HepG2 (cell line): ENCODE data around the gene RAB17. TPM values are rescaled to one million over a fixed set of nuclear protein-coding genes. Genes with fewer than 3 reads are reported as not detected.

Experiments used
- ATAC-seq: fragments of 200-7000 bp; cut with Tn5 transposase; 3 replicates; pipeline ENCODE4 v1.9.1; 2020; ENCODE audit warnings: mild to moderate bottlenecking, moderate library complexity
- BruUV-seq: library from RNA; stranded (reverse); fragments of 400-500 nt; replicated peaks from 2 replicates; lab custom pipeline; 2021; lab: Mats Ljungman, UMichigan
- CTCF ChIA-PET: fragments of 300-600 bp; formaldehyde crosslinking; extraction: SDS; loops from one replicate; lab custom pipeline; 2021; ENCODE audit warnings: low total read pairs, inconsistent platforms, low intra/inter-chr PET ratio; lab: Yijun Ruan, JAX
- POLR2A ChIA-PET: fragments of 350-600 bp; sonication (Branson Sonifier 250); formaldehyde crosslinking; loops from one replicate; lab custom pipeline; 2020; ENCODE audit warnings: antibody characterized with exemption, inconsistent platforms; lab: Yijun Ruan, JAX
- DNase-seq: peaks from one replicate; pipeline ENCODE4 v3.0.0-alpha.2; 2015; ENCODE audit warnings: low spot score
- FAIRE-seq: peaks from 3 replicates; lab custom pipeline; 2011; peaks lifted over from hg19 to GRCh38; lab: Jason Lieb, UNC
- H2AFZ ChIP-seq: one replicate; pipeline ENCODE4 v1.6.1; 2011; ENCODE audit warnings: low read length, inconsistent platforms
- H3K27ac ChIP-seq: fragments of 300-600 bp; 3 replicates; pipeline ENCODE4 v1.8.0; 2011; ENCODE audit warnings: mixed run types, mild to moderate bottlenecking, mixed read lengths, low read length, inconsistent platforms; ENCODE audit not compliant: insufficient read depth; ENCODE audit errors: extremely low read length
- H3K27me3 ChIP-seq, 2 experiments: fragments of 200-600 bp in 1 of 2; 2 replicates in 1 of 2; 3 replicates in 1 of 2; pipeline versions ENCODE4 v1.6.0 to v1.8.0; 2011; ENCODE audit warnings: low read length in 2 of 2, mild to moderate bottlenecking in 2 of 2, moderate library complexity in 2 of 2, inconsistent platforms in 1 of 2; ENCODE audit not compliant: insufficient read depth in 2 of 2, control insufficient read depth in 1 of 2
- H3K36me3 ChIP-seq, 2 experiments: fragments of 200-600 bp in 1 of 2; replicated peaks in 1 of 2; 2 replicates in 1 of 2; 3 replicates in 1 of 2; pipeline versions ENCODE4 v1.5.1 to v1.8.0; 2011; ENCODE audit warnings: low read length in 2 of 2, inconsistent platforms in 1 of 2; ENCODE audit not compliant: insufficient read depth in 2 of 2, control insufficient read depth in 1 of 2
- H3K4me1 ChIP-seq: 2 replicates; pipeline ENCODE4 v1.5.1; 2012; ENCODE audit warnings: low read length, inconsistent platforms; ENCODE audit not compliant: insufficient read depth
- H3K4me2 ChIP-seq: 2 replicates; pipeline ENCODE4 v1.6.0; 2011; ENCODE audit warnings: low read depth, low read length, inconsistent platforms
- H3K4me3 ChIP-seq, 3 experiments: fragments of 200-600 bp in 1 of 3; sonication (generic), shearing (Covaris generic) in 1 of 3; replicated peaks in 1 of 3; 2 replicates each; pipeline ENCODE4 v1.5.1; 2011 to 2016; ENCODE audit warnings: low read length in 3 of 3, inconsistent platforms in 2 of 3, low read depth in 2 of 3, mild to moderate bottlenecking in 2 of 3, control low read depth in 1 of 3, mixed read lengths in 1 of 3; ENCODE audit not compliant: insufficient read depth in 1 of 3
- H3K79me2 ChIP-seq: one replicate; pipeline ENCODE4 v1.6.1; 2011; ENCODE audit warnings: low read length, inconsistent platforms; ENCODE audit not compliant: insufficient read depth
- H3K9ac ChIP-seq: 2 replicates; pipeline ENCODE4 v1.6.0; 2011; ENCODE audit warnings: mild to moderate bottlenecking, low read depth, low read length, inconsistent platforms; ENCODE audit not compliant: insufficient read depth
- H3K9me3 ChIP-seq: 2 replicates; pipeline ENCODE4 v1.5.1; 2012; ENCODE audit warnings: mild to moderate bottlenecking, low read length
- H4K20me1 ChIP-seq: 2 replicates; pipeline ENCODE4 v1.6.0; 2011; ENCODE audit warnings: inconsistent platforms, mild to moderate bottlenecking, low read length, moderate library complexity; ENCODE audit not compliant: insufficient read depth
- ASH2L ChIP-seq: fragments of 300-600, 200-600 bp; sonication (generic); IDR thresholded peaks from 2 replicates; pipeline ENCODE4 v1.7.0; 2017; ENCODE audit warnings: low read depth, mild to moderate bottlenecking, moderate library complexity, mixed read lengths, low read length; ENCODE audit not compliant: insufficient read length
- CREB1 ChIP-seq, 2 experiments: fragments of 450-650 bp in 1 of 2; IDR thresholded peaks; 2 replicates each; pipeline ENCODE4 v1.6.1; 2016 to 2017; ENCODE audit warnings: control low read depth in 1 of 2, mild to moderate bottlenecking in 1 of 2, missing compliant biosample characterization in 1 of 2, missing genetic modification characterization in 1 of 2
- CREM ChIP-seq, 2 experiments: sonication (generic) in 1 of 2; formaldehyde crosslinking in 1 of 2; IDR thresholded peaks; 2 replicates each; pipeline versions ENCODE4 v1.4.0 to v1.6.1; 2016 to 2020; ENCODE audit warnings: antibody characterized with exemption in 1 of 2, mild to moderate bottlenecking in 1 of 2, missing genetic modification reagents in 1 of 2
- FOXJ3 ChIP-seq: sonication (generic); formaldehyde crosslinking; IDR thresholded peaks from 2 replicates; pipeline ENCODE4 v1.4.0; 2020; ENCODE audit warnings: missing genetic modification reagents, mild to moderate bottlenecking, borderline replicate concordance
- HNRNPUL1 ChIP-seq: fragments of 200-400 bp; formaldehyde crosslinking; IDR thresholded peaks from 2 replicates; pipeline ENCODE4 v1.6.1; 2017; ENCODE audit warnings: low read depth, mild to moderate bottlenecking, low read length, moderate library complexity
- NFIB ChIP-seq: sonication (generic); formaldehyde crosslinking; IDR thresholded peaks from 2 replicates; pipeline ENCODE4 v1.9.0; 2021; ENCODE audit warnings: missing genetic modification reagents, mild to moderate bottlenecking, borderline replicate concordance
- RFX3 ChIP-seq: IDR thresholded peaks from 2 replicates; pipeline ENCODE4 v1.6.1; 2016; ENCODE audit warnings: missing biosample characterization, missing genetic modification reagents
- SMYD3 ChIP-seq: sonication (generic); formaldehyde crosslinking; IDR thresholded peaks from 2 replicates; pipeline ENCODE4 v1.8.1; 2023; ENCODE audit warnings: mild to moderate bottlenecking, missing genetic modification reagents
- STAT5B ChIP-seq: sonication (generic); formaldehyde crosslinking; IDR thresholded peaks from 2 replicates; pipeline ENCODE4 v1.4.0; 2020; ENCODE audit warnings: missing genetic modification reagents
- TCF7 ChIP-seq: sonication (generic); IDR thresholded peaks from 2 replicates; pipeline ENCODE4 v1.6.1; 2016; ENCODE audit warnings: antibody characterized with exemption, low read depth
- ZNF121 ChIP-seq: sonication (generic); formaldehyde crosslinking; IDR thresholded peaks from 2 replicates; pipeline ENCODE4 v1.5.0; 2020; ENCODE audit warnings: mild to moderate bottlenecking, missing genetic modification reagents
- ZNF180 ChIP-seq: sonication (generic); formaldehyde crosslinking; IDR thresholded peaks from 2 replicates; pipeline ENCODE4 v1.4.0; 2020; ENCODE audit warnings: low read depth, missing genetic modification reagents, borderline replicate concordance
- ZNF251 ChIP-seq: sonication (generic); formaldehyde crosslinking; IDR thresholded peaks from 2 replicates; pipeline ENCODE4 v1.9.0; 2021; ENCODE audit warnings: mild to moderate bottlenecking, missing genetic modification reagents
- ZNF264 ChIP-seq: sonication (generic); formaldehyde crosslinking; IDR thresholded peaks from 2 replicates; pipeline ENCODE4 v1.4.0; 2020; ENCODE audit warnings: missing genetic modification reagents
- ZNF557 ChIP-seq: sonication (generic); formaldehyde crosslinking; IDR thresholded peaks from 2 replicates; pipeline ENCODE4 v1.4.0; 2020; ENCODE audit warnings: missing genetic modification reagents
- ZNF619 ChIP-seq: sonication (generic); formaldehyde crosslinking; IDR thresholded peaks from 2 replicates; pipeline ENCODE4 v1.4.0; 2020; ENCODE audit warnings: mild to moderate bottlenecking, missing genetic modification reagents
- ZNF841 ChIP-seq: sonication (generic); formaldehyde crosslinking; IDR thresholded peaks from 2 replicates; pipeline ENCODE4 v1.8.1; 2023; ENCODE audit warnings: missing genetic modification reagents, borderline replicate concordance
- ZNF891 ChIP-seq: sonication (generic); formaldehyde crosslinking; IDR thresholded peaks from 2 replicates; pipeline ENCODE4 v1.5.0; 2020; ENCODE audit warnings: mild to moderate bottlenecking, missing genetic modification reagents
- WGBS: methylation state at CpG from one replicate; pipeline ENCODE4 v1.1.6; 2017; ENCODE audit warnings: low lambda C conversion rate; 5-methylcytosine and 5-hydroxymethylcytosine counted together
- in situ Hi-C: cut with HindIII; loops from 2 replicates; pipeline ENCODE4 v1.10.0; 2017; ENCODE audit warnings: low pct_unique_long_range_greater_than_20kb; ENCODE audit not compliant: extremely low pct_ligation_motif_present
- intact Hi-C: fragments of 100-400 bp; cut with micrococcal nuclease; formaldehyde crosslinking; loops from one replicate; pipeline ENCODE4 v1.10.0; 2022; ENCODE audit not compliant: unreplicated experiment
- polyA plus RNA-seq, 8 experiments: library from polyadenylated mRNA; depleted of rRNA in 3 of 8; stranded (reverse) in 7 of 8; unstranded in 1 of 8; fragments of >200 nt; fragmentation: Illumina TruSeq in 4 of 8; extraction: Trizol in 4 of 8; gene quantifications; 2 replicates each; pipeline versions ENCODE4 v1.2.1 to v1.2.3, GENCODE V29; 2011 to 2016; ENCODE audit warnings: low read depth in 4 of 8, missing spikeins in 1 of 8, mixed read lengths in 1 of 8; ENCODE audit not compliant: insufficient read depth in 1 of 8
- total RNA-seq, 5 experiments: library from RNA; depleted of rRNA; stranded (reverse); fragments of >200 nt; fragmentation: Illumina TruSeq; extraction: Trizol; gene quantifications; 2 replicates each; pipeline ENCODE4 v1.2.3, GENCODE V29; 2016; ENCODE audit warnings: low read depth in 1 of 5
- TF ChIP-seq, protein P1 (sequence below): sonication (generic); formaldehyde crosslinking; IDR thresholded peaks from 2 replicates; pipeline ENCODE4 v1.5.0; 2020; ENCODE audit warnings: missing genetic modification reagents, mild to moderate bottlenecking, borderline replicate concordance

The RAB17 gene
- total and polyA plus RNA-seq, 2 of the 13 experiments (the other 11 are each of a cell fraction or from before 2014, with no cell fraction given) = 68.0 to 124 TPM

DNA sequence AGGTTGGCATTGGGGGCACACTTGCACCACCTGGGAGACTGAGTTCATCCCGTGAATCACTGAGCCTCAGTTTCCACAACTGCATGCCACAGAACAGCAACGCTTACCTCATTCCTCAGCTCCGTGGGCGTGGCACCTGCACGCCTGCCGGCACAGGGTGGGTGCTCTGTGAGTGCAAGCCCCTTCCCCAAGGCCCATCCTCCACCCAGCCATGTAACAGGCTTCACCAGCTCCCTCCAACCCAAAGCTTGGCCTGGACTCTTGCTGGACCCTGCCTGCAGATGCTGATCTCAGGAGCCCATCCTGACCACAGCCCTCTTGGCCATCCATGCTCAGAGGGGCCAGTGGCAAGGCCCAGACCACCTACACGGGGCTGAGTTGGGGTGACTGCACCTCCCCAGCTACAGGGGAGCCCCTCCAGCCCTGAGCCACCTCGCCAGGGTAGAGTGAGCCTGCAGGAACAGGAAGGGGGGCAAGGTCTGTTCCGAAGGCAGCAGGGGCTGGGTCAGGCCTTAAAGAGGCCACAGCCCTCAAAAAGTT, 22.3 kb downstream of the RAB17 start:
- CTCF ChIA-PET = no interaction called here
- Histone ChIP-seq H4K20me1 (no peaks in the 10 kb centered on the region), H3K27me3 (peaks cover 0 to 29% of the 10 kb centered on the region in 2 experiments; a peak in 4 of 5 replicates), H2AFZ (no peak overlapping the region), H3K4me3 (no peak overlapping the region), H3K4me1 (peaks cover 15% of the 10 kb centered on the region), H3K36me3 (no peaks in the 10 kb centered on the region), H3K9ac (no peak overlapping the region), H3K27ac (no peak overlapping the region), H3K9me3 (no peaks in the 10 kb centered on the region), H3K79me2 (no peaks in the 10 kb centered on the region), H3K4me2 (no peak overlapping the region)
- ATAC-seq (no peak), DNase-seq (no peak), FAIRE-seq (no peak)
- in situ Hi-C loops (no loop called here), intact Hi-C loops (no loop called here)
- TF ChIP-seq CREB1 (IDR thresholded peaks at IDR 0.05) (no peak), CREB1 (CRISPR knock-in tag; IDR thresholded peaks at IDR 0.05) (no peak), ZNF121 (CRISPR knock-in tag) (no peak), ZNF264 (CRISPR knock-in tag) (no peak), ZNF251 (CRISPR knock-in tag) (no peak), FOXJ3 (CRISPR knock-in tag) (no peak), ZNF619 (CRISPR knock-in tag) (no peak), NFIB (no peak), ASH2L (no peak), ZNF891 (CRISPR knock-in tag) (no peak), HNRNPUL1 (no peak), TCF7 (no peak), ZNF841 (CRISPR knock-in tag) (no peak), CREM (IDR thresholded peaks at IDR 0.05) (no peak), CREM (CRISPR knock-in tag; IDR thresholded peaks at IDR 0.05) (no peak), RFX3 (no peak), ZNF557 (CRISPR knock-in tag) (no peak), SMYD3 (CRISPR knock-in tag) (no peak), STAT5B (CRISPR knock-in tag) (no peak), ZNF180 (CRISPR knock-in tag) (no peak)
- TF ChIP-seq, protein P1, sequence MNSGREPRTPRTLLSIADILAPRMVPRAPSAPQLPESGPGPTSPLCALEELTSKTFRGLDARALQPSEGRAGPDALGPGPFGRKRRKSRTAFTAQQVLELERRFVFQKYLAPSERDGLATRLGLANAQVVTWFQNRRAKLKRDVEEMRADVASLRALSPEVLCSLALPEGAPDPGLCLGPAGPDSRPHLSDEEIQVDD (CRISPR knock-in tag) = no peak
- no TSS peak for BruUV-seq
- POLR2A ChIA-PET = no interaction called here
- WGBS = 24% methylated on average over 7 of the region's 9 CpGs
